HepG2 (cell line): ENCODE results near the gene NINJ2. TPM values are rescaled to one million over a fixed set of nuclear protein-coding genes. Genes with fewer than 3 reads are reported as not detected.

ENCODE experiments used
- ATAC-seq: fragments of 200-7000 bp; cut with Tn5 transposase; 3 replicates; pipeline ENCODE4 v1.9.1; 2020; ENCODE audit warnings: mild to moderate bottlenecking, moderate library complexity
- BruUV-seq: library from RNA; stranded (reverse); fragments of 400-500 nt; replicated peaks from 2 replicates; lab custom pipeline; 2021; lab: Mats Ljungman, UMichigan
- CTCF ChIA-PET: fragments of 300-600 bp; formaldehyde crosslinking; extraction: SDS; loops from one replicate; lab custom pipeline; 2021; ENCODE audit warnings: low total read pairs, inconsistent platforms, low intra/inter-chr PET ratio; lab: Yijun Ruan, JAX
- POLR2A ChIA-PET: fragments of 350-600 bp; sonication (Branson Sonifier 250); formaldehyde crosslinking; loops from one replicate; lab custom pipeline; 2020; ENCODE audit warnings: antibody characterized with exemption, inconsistent platforms; lab: Yijun Ruan, JAX
- DNase-seq: peaks from one replicate; pipeline ENCODE4 v3.0.0-alpha.2; 2015; ENCODE audit warnings: low spot score
- FAIRE-seq: peaks from 3 replicates; lab custom pipeline; 2011; peaks lifted over from hg19 to GRCh38; lab: Jason Lieb, UNC
- H2AFZ ChIP-seq: one replicate; pipeline ENCODE4 v1.6.1; 2011; ENCODE audit warnings: low read length, inconsistent platforms
- H3K27ac ChIP-seq: fragments of 300-600 bp; 3 replicates; pipeline ENCODE4 v1.8.0; 2011; ENCODE audit warnings: mixed run types, mild to moderate bottlenecking, mixed read lengths, low read length, inconsistent platforms; ENCODE audit not compliant: insufficient read depth; ENCODE audit errors: extremely low read length
- H3K27me3 ChIP-seq, 2 experiments: fragments of 200-600 bp in 1 of 2; 2 replicates in 1 of 2; 3 replicates in 1 of 2; pipeline versions ENCODE4 v1.6.0 to v1.8.0; 2011; ENCODE audit warnings: low read length in 2 of 2, mild to moderate bottlenecking in 2 of 2, moderate library complexity in 2 of 2, inconsistent platforms in 1 of 2; ENCODE audit not compliant: insufficient read depth in 2 of 2, control insufficient read depth in 1 of 2
- H3K36me3 ChIP-seq, 2 experiments: fragments of 200-600 bp in 1 of 2; replicated peaks in 1 of 2; 2 replicates in 1 of 2; 3 replicates in 1 of 2; pipeline versions ENCODE4 v1.5.1 to v1.8.0; 2011; ENCODE audit warnings: low read length in 2 of 2, inconsistent platforms in 1 of 2; ENCODE audit not compliant: insufficient read depth in 2 of 2, control insufficient read depth in 1 of 2
- H3K4me1 ChIP-seq: 2 replicates; pipeline ENCODE4 v1.5.1; 2012; ENCODE audit warnings: low read length, inconsistent platforms; ENCODE audit not compliant: insufficient read depth
- H3K4me2 ChIP-seq: 2 replicates; pipeline ENCODE4 v1.6.0; 2011; ENCODE audit warnings: low read depth, low read length, inconsistent platforms
- H3K4me3 ChIP-seq, 3 experiments: fragments of 200-600 bp in 1 of 3; sonication (generic), shearing (Covaris generic) in 1 of 3; replicated peaks in 1 of 3; 2 replicates each; pipeline ENCODE4 v1.5.1; 2011 to 2016; ENCODE audit warnings: low read length in 3 of 3, inconsistent platforms in 2 of 3, low read depth in 2 of 3, mild to moderate bottlenecking in 2 of 3, control low read depth in 1 of 3, mixed read lengths in 1 of 3; ENCODE audit not compliant: insufficient read depth in 1 of 3
- H3K79me2 ChIP-seq: one replicate; pipeline ENCODE4 v1.6.1; 2011; ENCODE audit warnings: low read length, inconsistent platforms; ENCODE audit not compliant: insufficient read depth
- H3K9ac ChIP-seq: 2 replicates; pipeline ENCODE4 v1.6.0; 2011; ENCODE audit warnings: mild to moderate bottlenecking, low read depth, low read length, inconsistent platforms; ENCODE audit not compliant: insufficient read depth
- H3K9me3 ChIP-seq: 2 replicates; pipeline ENCODE4 v1.5.1; 2012; ENCODE audit warnings: mild to moderate bottlenecking, low read length
- H4K20me1 ChIP-seq: 2 replicates; pipeline ENCODE4 v1.6.0; 2011; ENCODE audit warnings: inconsistent platforms, mild to moderate bottlenecking, low read length, moderate library complexity; ENCODE audit not compliant: insufficient read depth
- CC2D1A ChIP-seq: sonication (generic); formaldehyde crosslinking; IDR thresholded peaks from 2 replicates; pipeline ENCODE4 v1.8.1; 2023; ENCODE audit warnings: mild to moderate bottlenecking, missing genetic modification reagents
- MTA1 ChIP-seq: sonication (generic); formaldehyde crosslinking; IDR thresholded peaks from 2 replicates; pipeline ENCODE4 v1.4.0; 2020; ENCODE audit warnings: missing genetic modification reagents, mild to moderate bottlenecking, borderline replicate concordance
- PATZ1 ChIP-seq: sonication (generic); formaldehyde crosslinking; IDR thresholded peaks from 2 replicates; pipeline ENCODE4 v1.4.0; 2020; ENCODE audit warnings: missing genetic modification reagents
- PAWR ChIP-seq: sonication (generic); formaldehyde crosslinking; IDR thresholded peaks from 2 replicates; pipeline ENCODE4 v1.4.0; 2020; ENCODE audit warnings: missing genetic modification reagents, mild to moderate bottlenecking, borderline replicate concordance
- PRMT3 ChIP-seq: sonication (generic); formaldehyde crosslinking; IDR thresholded peaks from 2 replicates; pipeline ENCODE4 v1.8.1; 2022; ENCODE audit warnings: low read depth, mild to moderate bottlenecking, moderate library complexity, missing genetic modification reagents, borderline replicate concordance
- SKIL ChIP-seq: sonication (generic); formaldehyde crosslinking; IDR thresholded peaks from 2 replicates; pipeline ENCODE4 v1.8.0; 2022; ENCODE audit warnings: missing genetic modification reagents, mild to moderate bottlenecking, moderate library complexity, borderline replicate concordance
- TBP ChIP-seq: sonication (generic); formaldehyde crosslinking; IDR thresholded peaks from 2 replicates; pipeline ENCODE4 v1.5.0; 2020; ENCODE audit warnings: missing genetic modification reagents
- TOPORS ChIP-seq: sonication (generic); formaldehyde crosslinking; IDR thresholded peaks from 2 replicates; pipeline ENCODE4 v1.8.0; 2023; ENCODE audit warnings: mild to moderate bottlenecking, missing genetic modification reagents
- TRIM24 ChIP-seq: sonication (generic); formaldehyde crosslinking; IDR thresholded peaks from 2 replicates; pipeline ENCODE4 v1.8.0; 2022; ENCODE audit warnings: mild to moderate bottlenecking, missing genetic modification reagents
- ZBTB38 ChIP-seq: sonication (generic); formaldehyde crosslinking; IDR thresholded peaks from 2 replicates; pipeline ENCODE4 v1.5.1; 2020; ENCODE audit warnings: mild to moderate bottlenecking, missing genetic modification reagents
- ZNF230 ChIP-seq: sonication (generic); formaldehyde crosslinking; IDR thresholded peaks from 2 replicates; pipeline ENCODE4 v1.4.0; 2020; ENCODE audit warnings: mild to moderate bottlenecking, missing genetic modification reagents
- ZNF337 ChIP-seq: sonication (generic); formaldehyde crosslinking; IDR thresholded peaks from 2 replicates; pipeline ENCODE4 v1.5.1; 2020; ENCODE audit warnings: missing genetic modification reagents, low read depth, mild to moderate bottlenecking, borderline replicate concordance
- ZNF34 ChIP-seq: sonication (generic); formaldehyde crosslinking; IDR thresholded peaks from 2 replicates; pipeline ENCODE4 v1.4.0; 2020; ENCODE audit warnings: mild to moderate bottlenecking, missing genetic modification reagents, borderline replicate concordance
- ZNF792 ChIP-seq: IDR thresholded peaks from 2 replicates; pipeline ENCODE4 v1.6.1; 2016
- WGBS: methylation state at CpG from one replicate; pipeline ENCODE4 v1.1.6; 2017; ENCODE audit warnings: low lambda C conversion rate; 5-methylcytosine and 5-hydroxymethylcytosine counted together
- in situ Hi-C: cut with HindIII; loops from 2 replicates; pipeline ENCODE4 v1.10.0; 2017; ENCODE audit warnings: low pct_unique_long_range_greater_than_20kb; ENCODE audit not compliant: extremely low pct_ligation_motif_present
- intact Hi-C: fragments of 100-400 bp; cut with micrococcal nuclease; formaldehyde crosslinking; loops from one replicate; pipeline ENCODE4 v1.10.0; 2022; ENCODE audit not compliant: unreplicated experiment
- polyA plus RNA-seq, 8 experiments: library from polyadenylated mRNA; depleted of rRNA in 3 of 8; stranded (reverse) in 7 of 8; unstranded in 1 of 8; fragments of >200 nt; fragmentation: Illumina TruSeq in 4 of 8; extraction: Trizol in 4 of 8; gene quantifications; 2 replicates each; pipeline versions ENCODE4 v1.2.1 to v1.2.3, GENCODE V29; 2011 to 2016; ENCODE audit warnings: low read depth in 4 of 8, missing spikeins in 1 of 8, mixed read lengths in 1 of 8; ENCODE audit not compliant: insufficient read depth in 1 of 8
- total RNA-seq, 5 experiments: library from RNA; depleted of rRNA; stranded (reverse); fragments of >200 nt; fragmentation: Illumina TruSeq; extraction: Trizol; gene quantifications; 2 replicates each; pipeline ENCODE4 v1.2.3, GENCODE V29; 2016; ENCODE audit warnings: low read depth in 1 of 5
- TF ChIP-seq, protein P1 (sequence below): IDR thresholded peaks from 2 replicates; pipeline ENCODE4 v1.6.1; 2016

The NINJ2 gene
- total and polyA plus RNA-seq, 2 of the 13 experiments (the other 11 are each of a cell fraction or from before 2014, with no cell fraction given) = 0.62 to 3.8 TPM

DNA sequence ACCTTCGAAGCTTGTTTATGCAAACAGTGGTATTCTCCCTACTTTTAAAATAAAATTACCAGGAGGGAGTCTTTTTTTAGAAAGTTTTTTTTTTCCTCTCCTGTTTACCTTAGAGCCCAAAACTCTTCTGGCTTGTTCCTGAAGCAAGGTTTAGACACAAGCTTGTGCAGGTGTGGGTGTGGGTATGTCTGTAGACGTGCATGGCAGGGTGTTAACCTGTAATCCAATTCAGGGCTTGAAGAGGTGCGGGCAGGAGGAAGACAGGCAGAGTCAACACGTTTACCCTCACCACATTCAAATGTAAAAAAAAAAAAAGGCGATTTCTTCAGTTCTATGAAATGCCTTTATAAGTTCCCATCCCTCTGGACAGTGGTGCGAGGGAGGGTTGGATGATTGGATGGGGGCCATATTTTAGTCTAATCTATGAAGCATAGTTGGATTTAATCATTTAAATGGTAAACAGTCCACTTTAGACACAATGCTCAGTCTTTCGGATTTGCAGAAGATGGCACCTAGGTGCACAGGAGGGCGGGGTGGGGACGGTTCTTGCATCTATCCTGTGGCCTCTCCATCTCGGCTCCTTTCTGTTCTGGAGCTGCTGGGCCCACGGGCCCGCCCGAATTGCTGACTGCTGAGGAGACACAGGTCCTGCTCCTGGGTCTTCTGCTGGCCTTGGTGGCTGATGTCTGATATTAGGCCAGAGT, 982 bp upstream of the NINJ2 start:
- Histone ChIP-seq H3K4me2 (peak overlapping the region; percentile 65; the same call in 1 of the 2 replicates), H3K79me2 (no peaks in the 10 kb centered on the region), H3K27me3 (peaks cover 2 to 18% of the 10 kb centered on the region in 2 experiments), H3K9ac (no peak overlapping the region), H4K20me1 (no peaks in the 10 kb centered on the region), H2AFZ (no peak overlapping the region), H3K27ac (no peak overlapping the region), H3K4me3 (no peak overlapping the region), H3K9me3 (no peaks in the 10 kb centered on the region), H3K4me1 (peaks cover 46% of the 10 kb centered on the region), H3K36me3 (no peaks in the 10 kb centered on the region)
- WGBS = 54% methylated on average over 13 of the region's 13 CpGs
- BruUV-seq = no TSS peak
- DNase-seq = no peak
- ChIA-PET CTCF (no interaction called here), POLR2A (no interaction called here)
- intact Hi-C loops (no loop called here), in situ Hi-C loops (no loop called here)
- FAIRE-seq = no peak
- TF ChIP-seq MTA1 (CRISPR knock-in tag) (no peak), PAWR (no peak), ZNF230 (no peak), PRMT3 (CRISPR knock-in tag) (no peak), ZNF337 (CRISPR knock-in tag) (no peak), TBP (CRISPR knock-in tag) (no peak), TRIM24 (CRISPR knock-in tag) (no peak), CC2D1A (CRISPR knock-in tag) (no peak), ZNF34 (CRISPR knock-in tag) (no peak), ZBTB38 (no peak), PATZ1 (no peak), SKIL (CRISPR knock-in tag) (no peak), ZNF792 (CRISPR knock-in tag) (no peak), TOPORS (CRISPR knock-in tag) (no peak)
- TF ChIP-seq, protein P1, sequence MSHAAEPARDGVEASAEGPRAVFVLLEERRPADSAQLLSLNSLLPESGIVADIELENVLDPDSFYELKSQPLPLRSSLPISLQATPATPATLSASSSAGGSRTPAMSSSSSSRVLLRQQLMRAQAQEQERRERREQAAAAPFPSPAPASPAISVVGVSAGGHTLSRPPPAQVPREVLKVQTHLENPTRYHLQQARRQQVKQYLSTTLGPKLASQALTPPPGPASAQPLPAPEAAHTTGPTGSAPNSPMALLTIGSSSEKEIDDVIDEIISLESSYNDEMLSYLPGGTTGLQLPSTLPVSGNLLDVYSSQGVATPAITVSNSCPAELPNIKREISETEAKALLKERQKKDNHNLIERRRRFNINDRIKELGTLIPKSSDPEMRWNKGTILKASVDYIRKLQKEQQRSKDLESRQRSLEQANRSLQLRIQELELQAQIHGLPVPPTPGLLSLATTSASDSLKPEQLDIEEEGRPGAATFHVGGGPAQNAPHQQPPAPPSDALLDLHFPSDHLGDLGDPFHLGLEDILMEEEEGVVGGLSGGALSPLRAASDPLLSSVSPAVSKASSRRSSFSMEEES (CRISPR knock-in tag) = no peak
- no peak for ATAC-seq
